ENCODE measurements around the gene ZFYVE9. TPM values are rescaled to one million over a fixed set of nuclear protein-coding genes. Genes with fewer than 3 reads are reported as not detected.

ZFYVE9 gene
- total and polyA plus RNA-seq, 2 experiments from 2014 or later = 5.4 to 27.3 TPM

GRCh38 chr1:52122384-52122783 lies 19.5 kb upstream of the ZFYVE9 start:
- Histone ChIP-seq H3K4me3 (no peak overlapping the region), H3K9me2 (ENCODE audit: insufficient read depth) (no peaks in the 10 kb centered on the region), H3K27me3 (ENCODE audit: insufficient read depth) (no peaks in the 10 kb centered on the region), H3K27ac (ENCODE audit: low read depth) (no peak overlapping the region), H3F3A (replicated peaks; ENCODE audit: low read depth) (no peaks in the 10 kb centered on the region), H3K36me3 (ENCODE audit: insufficient read depth) (no peaks in the 10 kb centered on the region), H4K20me1 (replicated peaks; ENCODE audit: insufficient read depth) (no peaks in the 10 kb centered on the region), H2AFZ (peak overlapping the region; percentile 33; the same call in 1 of the 2 replicates), H3K79me2 (replicated peaks; ENCODE audit: insufficient read depth) (no peaks in the 10 kb centered on the region), H3K4me2 (no peak overlapping the region), H3K4me1 (ENCODE audit: insufficient read depth) (peaks cover 12% of the 10 kb centered on the region)
- Mint-ChIP-seq H3K27ac (no peak overlapping the region), H3K9me3 (no peaks in the 10 kb centered on the region), H3K4me3 (no peak overlapping the region), H3K4me1 (peaks cover 19% of the 10 kb centered on the region), H3K27me3 (ENCODE audit: insufficient read depth, low read depth, poor library complexity) (no peaks in the 10 kb centered on the region), H3K36me3 (ENCODE audit: low read depth) (no peaks in the 10 kb centered on the region)
- no peak for TF ChIP-seq STAT1 (IDR thresholded peaks at IDR 0.05; ENCODE audit: unreplicated experiment)
- no peak for TF ChIP-seq ZNF114 (CRISPR knock-in tag; IDR thresholded peaks at IDR 0.05)
- no peak for TF ChIP-seq EZH2phosphoT487 (IDR thresholded peaks at IDR 0.05; ENCODE audit: unreplicated experiment)
- TF ChIP-seq ZNF331 (CRISPR knock-in tag; IDR thresholded peaks at IDR 0.05; ENCODE audit: low read depth) = no peak
- TF ChIP-seq, protein P1, sequence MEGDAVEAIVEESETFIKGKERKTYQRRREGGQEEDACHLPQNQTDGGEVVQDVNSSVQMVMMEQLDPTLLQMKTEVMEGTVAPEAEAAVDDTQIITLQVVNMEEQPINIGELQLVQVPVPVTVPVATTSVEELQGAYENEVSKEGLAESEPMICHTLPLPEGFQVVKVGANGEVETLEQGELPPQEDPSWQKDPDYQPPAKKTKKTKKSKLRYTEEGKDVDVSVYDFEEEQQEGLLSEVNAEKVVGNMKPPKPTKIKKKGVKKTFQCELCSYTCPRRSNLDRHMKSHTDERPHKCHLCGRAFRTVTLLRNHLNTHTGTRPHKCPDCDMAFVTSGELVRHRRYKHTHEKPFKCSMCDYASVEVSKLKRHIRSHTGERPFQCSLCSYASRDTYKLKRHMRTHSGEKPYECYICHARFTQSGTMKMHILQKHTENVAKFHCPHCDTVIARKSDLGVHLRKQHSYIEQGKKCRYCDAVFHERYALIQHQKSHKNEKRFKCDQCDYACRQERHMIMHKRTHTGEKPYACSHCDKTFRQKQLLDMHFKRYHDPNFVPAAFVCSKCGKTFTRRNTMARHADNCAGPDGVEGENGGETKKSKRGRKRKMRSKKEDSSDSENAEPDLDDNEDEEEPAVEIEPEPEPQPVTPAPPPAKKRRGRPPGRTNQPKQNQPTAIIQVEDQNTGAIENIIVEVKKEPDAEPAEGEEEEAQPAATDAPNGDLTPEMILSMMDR (conservative IDR thresholded peaks at IDR 0.05; ENCODE audit: low read depth in 2 of 2) = no peak
- no peak for ATAC-seq
- no peak for DNase-seq (ENCODE audit: low spot score)

- H3K4me3 Mint-ChIP-seq = no peak overlapping the region
- no peak for ATAC-seq
- no peak for DNase-seq (ENCODE audit: low spot score)
- no peaks in the 10 kb centered on the region for H4K20me1 ChIP-seq (replicated peaks; ENCODE audit: insufficient read depth)
- H3K27me3 Mint-ChIP-seq (ENCODE audit: insufficient read depth, low read depth, poor library complexity) = no peaks in the 10 kb centered on the region
- H3K4me2 ChIP-seq = no peak overlapping the region
- H3K27ac ChIP-seq (ENCODE audit: low read depth) = no peak overlapping the region
- no peaks in the 10 kb centered on the region for H3K27me3 ChIP-seq (ENCODE audit: insufficient read depth)
- H3K4me1 ChIP-seq (ENCODE audit: insufficient read depth) = peaks cover 12% of the 10 kb centered on the region
- no peak overlapping the region for H2AFZ ChIP-seq
- H3K4me1 Mint-ChIP-seq = peaks cover 19% of the 10 kb centered on the region
- H3K79me2 ChIP-seq (replicated peaks; ENCODE audit: insufficient read depth) = no peaks in the 10 kb centered on the region
- no peaks in the 10 kb centered on the region for H3F3A ChIP-seq (replicated peaks; ENCODE audit: low read depth)
- no peaks in the 10 kb centered on the region for H3K36me3 ChIP-seq (ENCODE audit: insufficient read depth)
- no peaks in the 10 kb centered on the region for H3K36me3 Mint-ChIP-seq (ENCODE audit: low read depth)
- no peak overlapping the region for H3K27ac Mint-ChIP-seq
- H3K9me3 Mint-ChIP-seq = no peaks in the 10 kb centered on the region
- no peaks in the 10 kb centered on the region for H3K9me2 ChIP-seq (ENCODE audit: insufficient read depth)
- no peak overlapping the region for H3K4me3 ChIP-seq
- no peak for TF ChIP-seq EZH2phosphoT487 (IDR thresholded peaks at IDR 0.05; ENCODE audit: unreplicated experiment)
- no peak for TF ChIP-seq EZH2 (IDR thresholded peaks at IDR 0.05; ENCODE audit: low read depth, unreplicated experiment)
- TF ChIP-seq CREB1 (CRISPR knock-in tag; IDR thresholded peaks at IDR 0.05; ENCODE audit: low read depth) = no peak
- no peak for TF ChIP-seq ZNF114 (CRISPR knock-in tag; IDR thresholded peaks at IDR 0.05)
- TF ChIP-seq, protein P2, sequence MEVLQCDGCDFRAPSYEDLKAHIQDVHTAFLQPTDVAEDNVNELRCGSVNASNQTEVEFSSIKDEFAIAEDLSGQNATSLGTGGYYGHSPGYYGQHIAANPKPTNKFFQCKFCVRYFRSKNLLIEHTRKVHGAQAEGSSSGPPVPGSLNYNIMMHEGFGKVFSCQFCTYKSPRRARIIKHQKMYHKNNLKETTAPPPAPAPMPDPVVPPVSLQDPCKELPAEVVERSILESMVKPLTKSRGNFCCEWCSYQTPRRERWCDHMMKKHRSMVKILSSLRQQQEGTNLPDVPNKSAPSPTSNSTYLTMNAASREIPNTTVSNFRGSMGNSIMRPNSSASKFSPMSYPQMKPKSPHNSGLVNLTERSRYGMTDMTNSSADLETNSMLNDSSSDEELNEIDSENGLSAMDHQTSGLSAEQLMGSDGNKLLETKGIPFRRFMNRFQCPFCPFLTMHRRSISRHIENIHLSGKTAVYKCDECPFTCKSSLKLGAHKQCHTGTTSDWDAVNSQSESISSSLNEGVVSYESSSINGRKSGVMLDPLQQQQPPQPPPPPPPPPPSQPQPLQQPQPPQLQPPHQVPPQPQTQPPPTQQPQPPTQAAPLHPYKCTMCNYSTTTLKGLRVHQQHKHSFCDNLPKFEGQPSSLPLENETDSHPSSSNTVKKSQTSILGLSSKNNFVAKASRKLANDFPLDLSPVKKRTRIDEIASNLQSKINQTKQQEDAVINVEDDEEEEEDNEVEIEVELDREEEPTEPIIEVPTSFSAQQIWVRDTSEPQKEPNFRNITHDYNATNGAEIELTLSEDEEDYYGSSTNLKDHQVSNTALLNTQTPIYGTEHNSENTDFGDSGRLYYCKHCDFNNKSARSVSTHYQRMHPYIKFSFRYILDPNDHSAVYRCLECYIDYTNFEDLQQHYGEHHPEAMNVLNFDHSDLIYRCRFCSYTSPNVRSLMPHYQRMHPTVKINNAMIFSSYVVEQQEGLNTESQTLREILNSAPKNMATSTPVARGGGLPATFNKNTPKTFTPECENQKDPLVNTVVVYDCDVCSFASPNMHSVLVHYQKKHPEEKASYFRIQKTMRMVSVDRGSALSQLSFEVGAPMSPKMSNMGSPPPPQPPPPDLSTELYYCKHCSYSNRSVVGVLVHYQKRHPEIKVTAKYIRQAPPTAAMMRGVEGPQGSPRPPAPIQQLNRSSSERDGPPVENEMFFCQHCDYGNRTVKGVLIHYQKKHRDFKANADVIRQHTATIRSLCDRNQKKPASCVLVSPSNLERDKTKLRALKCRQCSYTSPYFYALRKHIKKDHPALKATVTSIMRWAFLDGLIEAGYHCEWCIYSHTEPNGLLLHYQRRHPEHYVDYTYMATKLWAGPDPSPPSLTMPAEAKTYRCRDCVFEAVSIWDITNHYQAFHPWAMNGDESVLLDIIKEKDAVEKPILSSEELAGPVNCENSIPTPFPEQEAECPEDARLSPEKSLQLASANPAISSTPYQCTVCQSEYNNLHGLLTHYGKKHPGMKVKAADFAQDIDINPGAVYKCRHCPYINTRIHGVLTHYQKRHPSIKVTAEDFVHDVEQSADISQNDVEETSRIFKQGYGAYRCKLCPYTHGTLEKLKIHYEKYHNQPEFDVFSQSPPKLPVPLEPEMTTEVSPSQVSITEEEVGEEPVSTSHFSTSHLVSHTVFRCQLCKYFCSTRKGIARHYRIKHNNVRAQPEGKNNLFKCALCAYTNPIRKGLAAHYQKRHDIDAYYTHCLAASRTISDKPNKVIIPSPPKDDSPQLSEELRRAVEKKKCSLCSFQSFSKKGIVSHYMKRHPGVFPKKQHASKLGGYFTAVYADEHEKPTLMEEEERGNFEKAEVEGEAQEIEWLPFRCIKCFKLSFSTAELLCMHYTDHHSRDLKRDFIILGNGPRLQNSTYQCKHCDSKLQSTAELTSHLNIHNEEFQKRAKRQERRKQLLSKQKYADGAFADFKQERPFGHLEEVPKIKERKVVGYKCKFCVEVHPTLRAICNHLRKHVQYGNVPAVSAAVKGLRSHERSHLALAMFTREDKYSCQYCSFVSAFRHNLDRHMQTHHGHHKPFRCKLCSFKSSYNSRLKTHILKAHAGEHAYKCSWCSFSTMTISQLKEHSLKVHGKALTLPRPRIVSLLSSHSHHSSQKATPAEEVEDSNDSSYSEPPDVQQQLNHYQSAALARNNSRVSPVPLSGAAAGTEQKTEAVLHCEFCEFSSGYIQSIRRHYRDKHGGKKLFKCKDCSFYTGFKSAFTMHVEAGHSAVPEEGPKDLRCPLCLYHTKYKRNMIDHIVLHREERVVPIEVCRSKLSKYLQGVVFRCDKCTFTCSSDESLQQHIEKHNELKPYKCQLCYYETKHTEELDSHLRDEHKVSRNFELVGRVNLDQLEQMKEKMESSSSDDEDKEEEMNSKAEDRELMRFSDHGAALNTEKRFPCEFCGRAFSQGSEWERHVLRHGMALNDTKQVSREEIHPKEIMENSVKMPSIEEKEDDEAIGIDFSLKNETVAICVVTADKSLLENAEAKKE (CRISPR knock-in tag; IDR thresholded peaks at IDR 0.05) = no peak
- TF ChIP-seq, protein P3, sequence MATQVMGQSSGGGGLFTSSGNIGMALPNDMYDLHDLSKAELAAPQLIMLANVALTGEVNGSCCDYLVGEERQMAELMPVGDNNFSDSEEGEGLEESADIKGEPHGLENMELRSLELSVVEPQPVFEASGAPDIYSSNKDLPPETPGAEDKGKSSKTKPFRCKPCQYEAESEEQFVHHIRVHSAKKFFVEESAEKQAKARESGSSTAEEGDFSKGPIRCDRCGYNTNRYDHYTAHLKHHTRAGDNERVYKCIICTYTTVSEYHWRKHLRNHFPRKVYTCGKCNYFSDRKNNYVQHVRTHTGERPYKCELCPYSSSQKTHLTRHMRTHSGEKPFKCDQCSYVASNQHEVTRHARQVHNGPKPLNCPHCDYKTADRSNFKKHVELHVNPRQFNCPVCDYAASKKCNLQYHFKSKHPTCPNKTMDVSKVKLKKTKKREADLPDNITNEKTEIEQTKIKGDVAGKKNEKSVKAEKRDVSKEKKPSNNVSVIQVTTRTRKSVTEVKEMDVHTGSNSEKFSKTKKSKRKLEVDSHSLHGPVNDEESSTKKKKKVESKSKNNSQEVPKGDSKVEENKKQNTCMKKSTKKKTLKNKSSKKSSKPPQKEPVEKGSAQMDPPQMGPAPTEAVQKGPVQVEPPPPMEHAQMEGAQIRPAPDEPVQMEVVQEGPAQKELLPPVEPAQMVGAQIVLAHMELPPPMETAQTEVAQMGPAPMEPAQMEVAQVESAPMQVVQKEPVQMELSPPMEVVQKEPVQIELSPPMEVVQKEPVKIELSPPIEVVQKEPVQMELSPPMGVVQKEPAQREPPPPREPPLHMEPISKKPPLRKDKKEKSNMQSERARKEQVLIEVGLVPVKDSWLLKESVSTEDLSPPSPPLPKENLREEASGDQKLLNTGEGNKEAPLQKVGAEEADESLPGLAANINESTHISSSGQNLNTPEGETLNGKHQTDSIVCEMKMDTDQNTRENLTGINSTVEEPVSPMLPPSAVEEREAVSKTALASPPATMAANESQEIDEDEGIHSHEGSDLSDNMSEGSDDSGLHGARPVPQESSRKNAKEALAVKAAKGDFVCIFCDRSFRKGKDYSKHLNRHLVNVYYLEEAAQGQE (IDR thresholded peaks at IDR 0.05; ENCODE audit: unreplicated experiment) = no peak
- no peak for TF ChIP-seq JUNB (IDR thresholded peaks at IDR 0.05; ENCODE audit: unreplicated experiment)
Observed at GRCh38 chr1:52123622-52124021, 18.3 kb upstream of the ZFYVE9 start.

Data from GM23338 (cell line).